ENCODE results near the gene PITPNC1. TPM values are rescaled to one million over a fixed set of nuclear protein-coding genes. Genes with fewer than 3 reads are reported as not detected.
A peak's percentile ranks its signal among the peaks of the same experiment; 100 is the strongest.

The PITPNC1 gene
- total RNA-seq, 1 donor from 2014 or later: 12.4 TPM

GRCh38 chr17:67613961-67614360 is 236.9 kb downstream of the PITPNC1 start:
- no peaks in the 10 kb centered on the region for H3K79me2 ChIP-seq (ENCODE audit: insufficient read depth, low read length)
- H3K4me1 ChIP-seq (ENCODE audit: insufficient read depth, low read length): no peaks in the 10 kb centered on the region
- H3K4me3 ChIP-seq (ENCODE audit: insufficient read depth, low read depth, low read length): no peak overlapping the region
- Mint-ChIP-seq H3K27me3 (ENCODE audit: low read depth, unreplicated experiment) (peaks cover 2% of the 10 kb centered on the region), H3K4me3 (ENCODE audit: unreplicated experiment) (no peak overlapping the region), H3K4me1 (ENCODE audit: low read depth, unreplicated experiment) (no peaks in the 10 kb centered on the region), H3K9me3 (ENCODE audit: unreplicated experiment) (no peaks in the 10 kb centered on the region), H3K27ac (ENCODE audit: unreplicated experiment) (no peak overlapping the region), H3K36me3 (ENCODE audit: low read depth, unreplicated experiment) (peaks cover 3% of the 10 kb centered on the region)
- TF ChIP-seq EZH2 (IDR thresholded peaks at IDR 0.05; ENCODE audit: insufficient read depth, low read length) (no peak), CTCF (IDR thresholded peaks at IDR 0.05; ENCODE audit: insufficient read depth, low read depth, low read length) (no peak)
- no peak overlapping the region for H3K9ac ChIP-seq (ENCODE audit: low read length)
- H3K9me3 ChIP-seq (ENCODE audit: insufficient read depth, low read depth, low read length): no peaks in the 10 kb centered on the region
- H3K27me3 ChIP-seq (ENCODE audit: insufficient read depth, low read length): no peaks in the 10 kb centered on the region
- no peak for DNase-seq (ENCODE audit: low read depth)
- no peak for FAIRE-seq
- no peaks in the 10 kb centered on the region for H4K20me1 ChIP-seq (ENCODE audit: insufficient read depth, low read length)
- no peaks in the 10 kb centered on the region for H3K36me3 ChIP-seq (ENCODE audit: insufficient read depth, low read length)
- no peak overlapping the region for H3K4me2 ChIP-seq (ENCODE audit: low read length)
- H3K27ac ChIP-seq (ENCODE audit: low read depth, low read length): no peak overlapping the region
- no peak overlapping the region for H2AFZ ChIP-seq (ENCODE audit: low read depth, low read length)

DNA sequence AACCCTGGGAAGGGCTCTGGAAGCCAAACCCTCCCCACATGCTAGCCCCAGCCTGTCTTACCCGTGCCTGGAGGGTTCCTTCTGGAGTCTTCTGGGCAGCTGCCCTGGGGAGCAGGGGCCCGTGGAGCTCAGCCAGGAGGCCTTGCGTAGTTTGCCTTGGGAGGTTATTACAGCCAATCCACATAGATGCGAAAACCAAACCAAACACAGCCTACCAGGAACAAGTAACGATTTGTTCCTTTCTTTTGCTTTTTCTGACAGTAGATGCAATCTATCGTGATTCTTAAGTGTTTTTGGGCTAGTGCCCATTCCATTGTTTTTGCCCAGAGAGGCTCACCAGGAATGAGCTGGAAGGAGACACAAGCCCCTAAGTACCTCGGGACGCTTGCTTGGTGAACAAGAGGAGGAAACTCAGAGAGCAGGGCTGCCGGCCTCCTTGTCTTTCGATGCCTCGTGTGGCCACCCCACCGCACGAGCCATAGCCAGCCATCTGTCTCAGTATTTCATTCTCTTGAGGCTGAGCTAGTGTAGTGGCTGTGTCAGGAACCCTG is 238.0 kb downstream of the PITPNC1 start:
- H3K4me2 ChIP-seq (ENCODE audit: low read length): no peak overlapping the region
- no peak for TF ChIP-seq CTCF (IDR thresholded peaks at IDR 0.05; ENCODE audit: insufficient read depth, low read depth, low read length)
- no peak for TF ChIP-seq EZH2 (IDR thresholded peaks at IDR 0.05; ENCODE audit: insufficient read depth, low read length)
- DNase-seq (ENCODE audit: low read depth): peak; percentile 25
- no peak for FAIRE-seq
- no peaks in the 10 kb centered on the region for H3K4me1 Mint-ChIP-seq (ENCODE audit: low read depth, unreplicated experiment)
- H3K4me3 Mint-ChIP-seq (ENCODE audit: unreplicated experiment): no peak overlapping the region
- H3K9ac ChIP-seq (ENCODE audit: low read length): no peak overlapping the region
- peaks cover 2% of the 10 kb centered on the region for H3K27me3 Mint-ChIP-seq (ENCODE audit: low read depth, unreplicated experiment)
- H4K20me1 ChIP-seq (ENCODE audit: insufficient read depth, low read length): no peaks in the 10 kb centered on the region
- no peak overlapping the region for H3K27ac ChIP-seq (ENCODE audit: low read depth, low read length)
- peaks cover 3% of the 10 kb centered on the region for H3K36me3 Mint-ChIP-seq (ENCODE audit: low read depth, unreplicated experiment)
- no peaks in the 10 kb centered on the region for H3K4me1 ChIP-seq (ENCODE audit: insufficient read depth, low read length)
- H3K4me3 ChIP-seq (ENCODE audit: insufficient read depth, low read depth, low read length): no peak overlapping the region
- no peaks in the 10 kb centered on the region for H3K36me3 ChIP-seq (ENCODE audit: insufficient read depth, low read length)
- H3K9me3 Mint-ChIP-seq (ENCODE audit: unreplicated experiment): no peaks in the 10 kb centered on the region
- H3K9me3 ChIP-seq (ENCODE audit: insufficient read depth, low read depth, low read length): no peaks in the 10 kb centered on the region
- H3K27me3 ChIP-seq (ENCODE audit: insufficient read depth, low read length): no peaks in the 10 kb centered on the region
- peak overlapping the region; percentile 5 for H2AFZ ChIP-seq (ENCODE audit: low read depth, low read length)
- H3K27ac Mint-ChIP-seq (ENCODE audit: unreplicated experiment): no peak overlapping the region
- no peaks in the 10 kb centered on the region for H3K79me2 ChIP-seq (ENCODE audit: insufficient read depth, low read length)

- Mint-ChIP-seq H3K4me1 (ENCODE audit: low read depth, unreplicated experiment) (no peaks in the 10 kb centered on the region), H3K9me3 (ENCODE audit: unreplicated experiment) (no peaks in the 10 kb centered on the region), H3K27me3 (ENCODE audit: low read depth, unreplicated experiment) (peaks cover 2% of the 10 kb centered on the region), H3K4me3 (ENCODE audit: unreplicated experiment) (no peak overlapping the region), H3K27ac (ENCODE audit: unreplicated experiment) (no peak overlapping the region), H3K36me3 (ENCODE audit: low read depth, unreplicated experiment) (peaks cover 3% of the 10 kb centered on the region)
- H2AFZ ChIP-seq (ENCODE audit: low read depth, low read length): no peak overlapping the region
- H4K20me1 ChIP-seq (ENCODE audit: insufficient read depth, low read length): no peaks in the 10 kb centered on the region
- no peaks in the 10 kb centered on the region for H3K79me2 ChIP-seq (ENCODE audit: insufficient read depth, low read length)
- no peaks in the 10 kb centered on the region for H3K27me3 ChIP-seq (ENCODE audit: insufficient read depth, low read length)
- H3K4me3 ChIP-seq (ENCODE audit: insufficient read depth, low read depth, low read length): no peak overlapping the region
- no peak for TF ChIP-seq EZH2 (IDR thresholded peaks at IDR 0.05; ENCODE audit: insufficient read depth, low read length)
- no peak for TF ChIP-seq CTCF (IDR thresholded peaks at IDR 0.05; ENCODE audit: insufficient read depth, low read depth, low read length)
- no peak overlapping the region for H3K27ac ChIP-seq (ENCODE audit: low read depth, low read length)
- no peak overlapping the region for H3K9ac ChIP-seq (ENCODE audit: low read length)
- FAIRE-seq: no peak
- H3K4me2 ChIP-seq (ENCODE audit: low read length): no peak overlapping the region
- DNase-seq (ENCODE audit: low read depth): no peak
- H3K9me3 ChIP-seq (ENCODE audit: insufficient read depth, low read depth, low read length): no peaks in the 10 kb centered on the region
- no peaks in the 10 kb centered on the region for H3K36me3 ChIP-seq (ENCODE audit: insufficient read depth, low read length)
- no peaks in the 10 kb centered on the region for H3K4me1 ChIP-seq (ENCODE audit: insufficient read depth, low read length)
These were observed 238.7 kb downstream of the PITPNC1 start for GRCh38 chr17:67615736-67616135.
